AG09319 (cell line): ENCODE data around the gene PPARGC1A.

Experiments used
- DNase-seq: peaks from one replicate; pipeline ENCODE4 v3.0.0-alpha.2; 2010; ENCODE audit warnings: low read depth; ENCODE audit errors: extremely low read depth
- TF ChIP-seq, protein P1 (sequence below): IDR thresholded peaks from 2 replicates; pipeline ENCODE4 v1.5.1; 2011; ENCODE audit warnings: low read depth, mild to moderate bottlenecking, inconsistent platforms, low read length, moderate library complexity

Gene PPARGC1A

DNA sequence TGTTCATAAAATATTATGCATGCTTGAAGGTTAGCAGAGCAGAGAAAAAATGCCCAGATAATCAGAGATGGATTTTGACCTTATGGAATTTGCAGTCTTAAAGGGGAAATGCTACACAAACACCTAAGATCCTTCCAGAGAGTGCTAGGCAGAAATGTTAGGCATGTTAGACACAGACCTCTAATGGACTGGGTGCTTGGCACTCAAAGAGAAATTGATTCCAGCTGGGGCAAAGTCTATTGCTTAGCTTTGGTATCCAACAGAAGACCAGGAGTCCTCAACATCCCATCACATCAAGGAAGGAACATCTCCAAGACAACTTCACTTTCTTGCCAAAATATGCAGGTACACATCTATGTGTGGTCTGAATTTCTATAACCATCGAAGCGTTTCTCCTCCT is 32.2 kb upstream of the PPARGC1A start:
- no peak for DNase-seq
- TF ChIP-seq, protein P1, sequence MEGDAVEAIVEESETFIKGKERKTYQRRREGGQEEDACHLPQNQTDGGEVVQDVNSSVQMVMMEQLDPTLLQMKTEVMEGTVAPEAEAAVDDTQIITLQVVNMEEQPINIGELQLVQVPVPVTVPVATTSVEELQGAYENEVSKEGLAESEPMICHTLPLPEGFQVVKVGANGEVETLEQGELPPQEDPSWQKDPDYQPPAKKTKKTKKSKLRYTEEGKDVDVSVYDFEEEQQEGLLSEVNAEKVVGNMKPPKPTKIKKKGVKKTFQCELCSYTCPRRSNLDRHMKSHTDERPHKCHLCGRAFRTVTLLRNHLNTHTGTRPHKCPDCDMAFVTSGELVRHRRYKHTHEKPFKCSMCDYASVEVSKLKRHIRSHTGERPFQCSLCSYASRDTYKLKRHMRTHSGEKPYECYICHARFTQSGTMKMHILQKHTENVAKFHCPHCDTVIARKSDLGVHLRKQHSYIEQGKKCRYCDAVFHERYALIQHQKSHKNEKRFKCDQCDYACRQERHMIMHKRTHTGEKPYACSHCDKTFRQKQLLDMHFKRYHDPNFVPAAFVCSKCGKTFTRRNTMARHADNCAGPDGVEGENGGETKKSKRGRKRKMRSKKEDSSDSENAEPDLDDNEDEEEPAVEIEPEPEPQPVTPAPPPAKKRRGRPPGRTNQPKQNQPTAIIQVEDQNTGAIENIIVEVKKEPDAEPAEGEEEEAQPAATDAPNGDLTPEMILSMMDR: no peak

DNA sequence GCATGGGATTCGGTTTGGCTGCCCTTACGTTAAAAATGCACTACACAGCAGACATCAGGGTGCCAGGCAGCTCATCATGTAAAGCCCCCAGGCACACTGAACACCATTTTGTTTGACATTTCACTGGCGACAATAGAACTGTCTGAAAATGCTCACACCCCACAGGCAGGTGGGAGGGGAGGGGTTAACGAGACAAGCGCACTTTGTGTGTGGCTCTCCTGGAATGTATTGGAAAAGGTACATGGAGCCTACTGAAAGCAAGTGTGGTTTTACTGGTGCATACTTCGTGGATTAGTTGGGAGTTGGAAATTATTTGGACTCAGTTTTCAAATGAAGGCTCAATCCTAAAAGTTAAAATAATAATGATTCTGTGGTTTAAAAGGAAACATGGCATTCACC is 31.6 kb upstream of the PPARGC1A start:
- DNase-seq: no peak
- TF ChIP-seq, protein P1: no peak

DNA sequence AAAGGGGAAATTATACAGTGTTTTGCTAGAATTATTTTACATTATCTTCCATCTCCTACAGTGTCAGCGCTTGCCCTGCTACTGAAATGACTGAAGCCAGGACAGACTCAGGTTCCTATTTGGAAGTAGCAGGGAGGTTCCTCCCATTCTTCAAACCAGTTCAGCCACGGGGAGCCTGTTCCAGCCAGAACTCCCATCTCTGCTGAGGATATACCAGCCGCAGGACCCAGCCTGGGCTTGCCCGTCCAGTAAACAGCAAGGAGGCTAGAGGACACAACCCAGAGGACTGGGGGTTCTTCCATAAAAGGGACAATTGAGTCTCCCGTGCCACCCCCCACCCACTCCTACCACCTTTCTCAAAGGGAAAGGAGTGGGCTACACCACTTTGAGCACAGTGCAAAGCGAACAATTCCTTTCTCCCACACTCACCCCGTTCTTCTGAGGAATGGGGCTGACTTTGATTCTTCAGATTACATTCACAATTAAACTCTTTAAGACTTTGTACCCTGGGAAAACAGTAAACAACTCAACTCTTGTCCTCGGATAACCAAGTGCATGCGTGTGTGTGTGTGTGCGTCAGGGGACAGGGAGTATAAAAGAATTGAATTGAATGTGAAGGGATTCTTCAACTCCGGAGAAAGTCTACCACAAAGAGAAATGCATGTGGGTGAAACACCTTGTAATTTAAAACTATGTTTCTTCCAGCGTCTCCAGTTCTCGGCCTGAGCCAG is 31.0 kb upstream of the PPARGC1A start:
- TF ChIP-seq, protein P1: no peak

DNA sequence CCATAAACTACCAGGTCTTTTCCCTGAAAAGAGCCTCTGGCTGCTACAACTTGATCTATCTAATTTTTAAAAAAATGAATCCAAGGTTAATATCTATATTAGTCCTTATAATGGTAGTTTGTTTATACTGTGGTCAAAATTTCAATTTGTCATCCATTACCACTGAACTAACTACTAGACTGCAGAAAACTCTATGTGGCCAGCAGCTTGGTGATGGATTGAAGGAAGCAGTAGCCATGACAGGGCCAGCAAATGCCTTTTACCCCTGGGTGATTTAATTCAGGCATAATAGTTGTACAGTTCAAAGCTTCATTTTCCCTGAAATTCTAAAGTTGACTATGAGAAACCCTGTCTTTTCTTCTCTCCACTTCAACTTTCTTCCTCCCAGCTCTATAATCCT is 30.4 kb upstream of the PPARGC1A start:
- TF ChIP-seq, protein P1: no peak

More for the DNA sequence above, 31.0 kb upstream of the PPARGC1A start:
- DNase-seq: no peak

DNA sequence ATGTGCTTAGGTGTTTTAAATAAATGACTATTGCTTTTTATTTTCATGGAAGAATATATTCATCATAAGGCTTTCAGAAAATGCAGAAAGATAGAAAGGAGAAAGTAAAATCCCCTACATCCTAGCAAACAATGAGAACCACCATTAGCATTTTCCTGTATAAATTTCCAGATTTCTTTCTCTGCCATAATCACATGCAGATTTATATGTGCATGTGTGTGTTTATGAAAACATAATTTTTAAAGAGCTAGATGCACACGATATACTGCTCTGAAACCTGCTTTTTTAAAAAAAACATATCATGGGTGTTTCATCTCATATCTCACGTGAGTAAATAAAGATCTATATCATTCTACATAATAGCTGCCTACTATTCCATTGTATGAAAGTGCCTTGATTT is 26.4 kb upstream of the PPARGC1A start:
- DNase-seq: no peak
- TF ChIP-seq, protein P1: no peak

More for the DNA sequence above, 30.4 kb upstream of the PPARGC1A start:
- no peak for DNase-seq

DNA sequence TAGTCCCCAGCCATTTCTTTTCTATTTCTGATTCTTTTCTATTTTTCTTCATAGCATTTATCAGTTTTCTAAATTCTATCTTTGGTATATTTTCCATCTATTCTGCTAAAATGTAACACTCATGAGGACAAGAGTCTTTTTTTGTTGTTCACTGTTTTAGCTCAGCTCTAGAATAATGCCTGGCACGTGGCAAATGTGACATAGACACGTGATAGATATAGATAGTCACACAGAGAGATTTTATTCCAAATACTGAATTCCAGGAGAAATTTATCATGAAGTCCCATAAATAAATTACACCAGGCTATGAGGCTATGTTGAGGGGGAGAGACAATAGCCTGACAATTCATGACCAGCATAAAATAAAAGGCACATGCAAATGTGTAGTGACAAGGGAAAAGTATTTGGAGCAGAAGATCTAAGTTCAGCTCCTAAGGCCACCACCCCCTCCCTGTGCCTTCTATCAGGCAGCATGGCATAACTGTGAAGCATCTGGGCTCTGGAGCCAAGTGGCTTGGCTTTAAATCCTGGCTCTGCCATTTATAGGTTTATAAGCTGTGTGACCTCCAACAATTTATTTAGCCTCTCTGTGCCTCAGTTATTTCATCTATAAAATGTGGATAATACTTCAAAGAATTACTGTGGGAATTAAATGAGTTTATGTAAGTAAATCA is 25.7 kb upstream of the PPARGC1A start:
- TF ChIP-seq, protein P1: no peak
- DNase-seq: no peak
